Fibroblast of lung (primary cell): Measurements from ENCODE around the gene CD47.

Experiments used
- CTCF ChIP-seq, 2 donors: IDR thresholded peaks in 1 of 2; conservative IDR thresholded peaks in 1 of 2; 1 replicate in 1 of 2; 2 replicates in 1 of 2; pipeline ENCODE4 v1.5.1; 2011 to 2012; ENCODE audit warnings: low read length in 2 of 2, control low read depth in 1 of 2, inconsistent platforms in 1 of 2, low read depth in 1 of 2, mild to moderate bottlenecking in 1 of 2
- EZH2 ChIP-seq: IDR thresholded peaks from 2 replicates; pipeline ENCODE4 v1.5.1; 2012; ENCODE audit warnings: low read length, control low read depth, mild to moderate bottlenecking; ENCODE audit errors: missing control alignments

GRCh38 chr3:108018552-108018951 lies 72.3 kb downstream of the CD47 start:
- TF ChIP-seq CTCF (conservative IDR thresholded peaks at IDR 0.05 in 1 of 2, IDR thresholded peaks at IDR 0.05 in 1 of 2; ENCODE audit: low read depth in 1 of 2, low read length in 2 of 2), result no peak
- no peak for TF ChIP-seq EZH2
